GM21619 (cell line): ENCODE results near the gene ATG13.

ENCODE experiments used
- ATAC-seq: cut with Tn5 transposase; IDR thresholded peaks from one replicate; pipeline ENCODE4 v1.9.1; 2021; ENCODE audit not compliant: unreplicated experiment

ATG13 gene

DNA sequence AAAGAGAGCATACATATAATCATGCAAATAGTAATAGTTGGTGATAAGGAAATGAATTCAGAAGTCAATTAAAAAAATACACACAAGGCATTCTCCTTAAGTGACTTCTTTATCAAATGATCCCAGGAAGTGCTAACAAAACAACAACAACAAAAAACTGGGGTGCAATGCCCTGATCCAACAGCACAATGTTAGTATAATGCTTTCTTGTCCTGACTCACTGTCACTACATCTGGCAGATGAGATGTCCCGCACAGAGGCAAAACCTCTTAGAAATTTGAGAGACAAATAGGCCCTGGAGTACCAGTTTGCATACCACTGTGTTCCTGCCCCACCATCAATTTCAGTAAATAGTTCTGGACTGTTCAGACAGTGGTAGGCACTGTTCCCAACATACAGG lies 12.6 kb upstream of the ATG13 start:
- ATAC-seq: no peak

DNA sequence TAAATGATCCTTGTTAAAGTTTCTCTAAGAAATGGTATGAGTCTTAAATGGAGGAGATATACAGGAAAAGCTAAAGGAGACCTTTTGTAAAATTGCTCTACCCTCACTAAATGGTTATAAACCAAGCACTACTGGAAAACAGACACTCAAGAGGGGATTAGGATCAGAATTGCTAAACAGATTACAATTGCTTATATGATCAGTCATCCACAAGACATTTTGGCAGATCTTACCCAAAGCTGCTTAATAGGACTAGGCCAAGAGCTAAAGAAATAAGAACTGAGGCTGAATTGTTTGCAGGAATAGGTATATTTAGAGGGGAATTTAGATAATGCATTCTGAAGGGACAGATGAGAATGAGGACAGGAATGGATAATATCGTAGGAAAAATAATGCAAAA lies 9.8 kb upstream of the ATG13 start:
- no peak for ATAC-seq

DNA sequence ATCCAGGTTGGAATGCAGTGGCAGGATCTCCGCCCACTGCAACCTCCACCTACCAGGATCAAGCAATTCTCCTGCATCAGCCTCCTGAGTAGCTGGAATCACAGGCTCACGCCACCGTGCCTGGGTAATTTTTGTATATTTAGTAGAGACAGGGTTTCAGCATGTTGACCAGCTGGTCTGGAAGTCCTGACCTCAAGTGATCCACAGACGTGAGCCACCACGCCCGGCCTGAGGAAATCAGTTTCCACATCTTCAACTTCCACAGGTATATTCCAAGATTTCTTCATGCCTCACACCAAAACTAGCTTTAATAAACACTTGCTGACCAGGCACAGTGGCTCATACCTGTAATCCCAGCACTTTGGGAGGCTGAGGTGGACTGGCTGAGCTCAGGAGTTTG lies 8.0 kb upstream of the ATG13 start:
- ATAC-seq: no peak

DNA sequence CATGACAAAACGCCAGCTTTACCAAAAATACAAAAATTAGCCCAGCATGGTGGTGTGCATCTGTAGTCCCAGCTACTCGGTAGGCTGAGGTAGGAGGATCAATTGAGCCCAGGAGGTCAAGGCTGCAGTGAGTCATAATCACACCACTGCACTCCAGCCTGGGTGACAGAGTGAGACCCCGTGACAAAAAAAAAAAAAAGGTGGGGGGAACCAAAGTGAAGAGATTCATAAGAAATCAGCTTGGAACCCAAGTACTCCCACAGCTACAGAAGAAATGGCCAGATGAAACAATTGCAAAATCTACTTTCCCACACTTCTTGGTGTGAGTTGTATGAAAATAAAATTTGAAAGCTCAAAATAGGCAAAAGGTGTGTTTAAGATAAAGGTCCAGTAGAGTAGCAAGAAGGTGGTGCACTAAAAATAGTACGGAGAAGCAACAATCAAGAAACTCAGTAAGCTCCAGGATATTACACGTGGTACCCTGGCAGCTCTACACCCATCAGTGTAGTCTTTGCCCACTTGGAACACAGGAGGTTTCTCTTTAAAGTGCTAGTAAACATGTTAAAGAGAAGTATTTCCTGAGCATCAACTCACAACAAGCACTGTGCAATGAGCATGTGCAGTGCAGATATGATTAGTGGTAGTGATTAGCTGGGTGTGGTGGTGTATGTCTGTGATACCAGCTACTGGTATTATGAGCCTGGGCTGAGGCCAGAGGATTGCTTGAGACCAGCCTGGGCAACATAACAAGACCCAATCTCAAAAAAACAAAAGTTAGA lies 5.6 kb upstream of the ATG13 start:
- no peak for ATAC-seq

DNA sequence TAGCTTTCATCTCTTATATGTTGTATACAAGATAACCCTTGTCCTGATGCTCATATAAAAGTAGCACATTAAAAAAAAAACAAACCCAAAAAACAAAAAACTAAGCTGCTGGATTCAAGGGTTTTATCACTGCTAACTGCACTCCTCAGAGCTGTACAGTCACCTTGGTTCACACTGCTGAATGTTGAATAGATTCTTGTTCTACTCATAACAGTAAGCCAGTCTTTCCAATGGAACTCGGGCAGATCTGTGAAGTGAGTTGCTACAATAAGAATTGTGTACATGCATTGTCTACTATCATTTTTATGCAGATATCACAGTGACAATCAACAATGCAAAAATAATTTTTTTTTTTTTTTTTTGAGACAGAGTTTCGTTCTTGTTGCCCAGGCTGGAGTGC lies 5.0 kb upstream of the ATG13 start:
- ATAC-seq: no peak

DNA sequence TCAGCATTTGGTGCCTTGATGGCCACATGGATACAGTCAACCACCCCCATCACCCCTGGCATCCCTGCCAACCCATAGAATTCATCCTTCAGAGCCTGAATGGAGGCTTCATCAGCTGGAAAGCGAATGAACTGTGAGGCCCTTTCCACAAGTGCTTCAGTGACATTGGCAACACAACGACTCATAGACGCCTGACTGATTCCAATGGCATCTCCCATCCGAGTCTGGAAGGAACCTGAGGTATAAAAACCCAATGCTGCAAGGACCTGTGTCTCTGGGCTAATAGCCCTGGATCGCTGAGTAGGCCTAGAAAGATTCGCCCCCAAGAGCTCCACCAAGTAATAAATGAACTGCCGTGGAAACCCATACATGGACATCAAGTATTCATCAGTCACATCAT lies 1.6 kb upstream of the ATG13 start:
- ATAC-seq: no peak

DNA sequence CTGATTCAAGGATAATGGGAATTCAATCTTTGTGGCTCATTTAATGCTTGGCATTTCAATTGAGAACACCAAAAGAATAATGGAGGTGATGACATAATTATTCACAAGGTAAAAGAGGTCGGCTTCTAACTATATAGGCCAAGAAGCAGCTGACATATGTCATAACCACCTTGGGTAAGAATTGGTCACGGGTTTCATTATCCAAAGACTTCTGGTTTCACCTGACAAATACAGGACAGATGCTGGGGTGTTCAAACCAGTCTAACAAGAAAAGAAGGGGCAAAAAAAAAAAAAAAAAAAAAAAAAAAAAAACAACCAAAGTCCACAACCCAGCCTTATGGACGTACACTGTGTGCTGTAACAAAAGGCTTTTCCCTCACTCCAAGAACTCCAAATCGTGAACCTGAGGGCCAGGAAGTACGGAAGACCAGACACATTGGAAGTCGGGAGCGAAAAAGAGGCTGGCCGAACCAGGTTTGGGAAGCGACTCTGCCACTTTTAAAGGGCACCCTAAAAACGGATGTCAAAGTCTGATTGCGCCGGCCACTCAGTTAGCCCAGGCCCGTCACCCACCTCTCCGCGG lies 711 bp upstream of the ATG13 start:
- ATAC-seq: no peak

DNA sequence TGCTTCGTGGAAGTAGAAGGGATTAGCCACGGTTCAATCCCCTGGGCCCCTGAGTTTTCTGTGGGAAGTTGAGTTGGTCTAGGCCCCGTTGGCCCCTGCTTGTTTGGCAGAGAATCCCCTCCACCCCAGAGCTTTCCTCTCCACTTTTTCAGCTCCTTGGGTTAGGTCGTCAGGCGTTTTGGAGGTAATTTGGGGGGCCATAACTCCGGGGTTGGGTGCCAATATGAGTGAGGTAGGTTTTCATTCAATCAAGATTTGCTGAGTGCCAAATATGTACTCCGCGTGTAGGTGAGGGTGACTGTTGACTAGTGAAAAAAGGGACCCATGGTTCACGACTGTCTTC lies 590 bp downstream of the ATG13 start:
- no peak for ATAC-seq

DNA sequence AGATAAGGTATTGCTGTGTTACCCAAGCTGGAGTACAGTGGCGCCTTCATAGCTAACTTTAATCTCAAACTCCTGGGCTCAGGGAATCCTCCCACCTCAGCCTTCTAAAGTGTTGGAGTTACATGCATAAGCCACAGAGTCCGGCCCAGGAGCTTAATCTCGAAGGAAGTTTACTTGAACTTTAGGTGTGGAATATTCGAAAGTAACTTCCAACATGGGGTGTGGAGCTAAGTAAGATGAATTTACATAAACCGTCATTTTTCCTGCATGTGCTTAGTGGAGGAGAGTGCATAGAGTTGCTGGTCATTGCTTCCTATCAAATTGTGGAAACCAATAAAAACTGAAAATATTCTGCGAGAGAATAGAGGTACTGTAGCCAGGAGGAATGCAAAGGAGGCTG lies 1.5 kb downstream of the ATG13 start:
- no peak for ATAC-seq

DNA sequence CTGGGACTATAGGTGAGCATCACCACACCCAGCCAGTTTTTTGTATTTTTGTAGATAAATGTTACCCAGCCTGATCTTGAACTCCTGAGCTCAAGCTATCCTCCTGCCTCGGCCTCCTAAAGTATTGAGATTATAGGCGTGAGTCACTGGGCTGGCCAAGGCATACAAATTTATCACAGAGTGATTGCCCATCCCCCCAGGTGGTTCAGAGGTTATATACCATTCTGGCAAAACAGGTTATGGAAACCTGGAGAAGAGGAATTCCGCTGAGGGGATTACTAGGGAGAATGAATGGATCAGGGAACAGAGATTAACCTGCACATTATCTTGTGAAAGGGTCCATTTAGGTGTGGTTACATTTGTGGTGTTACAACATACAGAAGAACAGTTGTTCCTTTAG lies 8.1 kb downstream of the ATG13 start:
- no peak for ATAC-seq

DNA sequence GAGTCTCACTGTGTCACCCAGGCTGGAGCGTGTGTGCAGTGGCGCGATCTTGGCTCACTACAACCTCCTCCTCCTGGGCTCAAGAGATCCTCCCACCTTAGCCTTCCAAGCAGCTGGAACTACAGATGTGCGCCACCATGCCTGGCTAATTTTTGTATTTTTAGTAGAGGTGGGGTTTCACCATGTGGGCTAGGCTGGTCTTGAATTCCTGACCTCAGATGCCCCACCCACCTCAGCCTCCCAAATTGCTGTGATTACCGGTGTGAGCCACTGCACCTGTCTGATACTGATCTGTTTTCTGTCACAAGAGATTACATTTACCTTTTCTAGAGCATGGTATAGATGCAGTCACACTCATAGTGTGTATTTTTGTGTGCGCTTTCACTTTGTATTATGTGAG lies 11.6 kb downstream of the ATG13 start:
- no peak for ATAC-seq

DNA sequence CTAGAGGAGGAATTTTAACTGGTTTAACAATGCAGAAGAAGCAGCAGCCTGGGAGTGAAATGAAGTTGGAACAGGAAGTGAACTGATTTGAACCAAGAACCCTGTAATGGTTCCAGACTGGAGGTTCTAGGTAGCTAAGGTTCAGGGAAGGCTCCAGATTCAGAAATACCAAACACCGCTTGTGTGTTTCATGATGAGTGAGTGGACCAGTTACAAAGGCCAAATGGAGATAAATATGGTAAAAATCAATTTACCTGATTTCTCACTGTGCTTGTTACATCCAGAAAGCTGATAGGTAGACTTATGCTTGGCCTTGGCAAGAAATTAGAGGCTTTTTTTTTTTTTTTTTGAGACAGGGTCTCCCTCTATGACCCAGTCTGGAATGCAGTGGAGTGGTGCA lies 12.9 kb downstream of the ATG13 start:
- ATAC-seq: no peak

DNA sequence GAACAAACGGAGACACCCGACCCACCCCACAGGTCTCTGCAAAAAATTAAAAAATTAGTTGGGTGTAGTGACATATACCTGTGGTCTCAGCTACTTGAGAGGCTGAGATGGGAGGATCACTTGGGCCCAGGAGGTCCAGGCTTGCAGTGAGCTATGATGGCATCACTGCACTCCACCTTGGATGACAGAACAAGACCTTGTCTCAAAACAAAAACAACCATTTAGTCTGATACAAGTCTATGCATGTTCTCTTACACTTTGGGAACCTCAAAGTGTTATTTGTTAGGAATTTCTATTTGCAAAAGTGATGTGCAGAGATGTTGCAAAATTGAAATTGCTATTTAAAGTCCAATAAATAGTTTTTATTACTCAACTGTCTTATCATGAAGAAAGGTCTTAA lies 14.3 kb downstream of the ATG13 start:
- ATAC-seq: no peak

DNA sequence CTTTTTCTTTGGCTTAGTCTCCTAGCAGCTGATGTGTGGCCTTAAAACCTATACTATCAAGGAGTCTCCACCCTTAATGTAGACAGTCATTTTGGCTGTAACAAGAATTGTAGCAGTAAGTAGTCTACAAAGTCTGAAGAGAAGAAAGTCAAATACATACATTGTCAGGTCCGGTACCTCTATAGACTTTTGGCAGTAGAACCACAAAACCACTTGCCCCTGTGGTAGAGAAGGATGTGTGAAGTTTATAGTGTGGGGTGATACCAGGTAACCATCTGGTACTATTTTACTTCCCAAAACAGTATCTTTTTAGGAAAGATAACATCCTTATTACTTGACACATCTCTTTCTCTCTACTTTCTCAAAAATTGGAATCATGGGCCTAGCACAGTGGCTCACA lies 15.1 kb downstream of the ATG13 start:
- no peak for ATAC-seq

DNA sequence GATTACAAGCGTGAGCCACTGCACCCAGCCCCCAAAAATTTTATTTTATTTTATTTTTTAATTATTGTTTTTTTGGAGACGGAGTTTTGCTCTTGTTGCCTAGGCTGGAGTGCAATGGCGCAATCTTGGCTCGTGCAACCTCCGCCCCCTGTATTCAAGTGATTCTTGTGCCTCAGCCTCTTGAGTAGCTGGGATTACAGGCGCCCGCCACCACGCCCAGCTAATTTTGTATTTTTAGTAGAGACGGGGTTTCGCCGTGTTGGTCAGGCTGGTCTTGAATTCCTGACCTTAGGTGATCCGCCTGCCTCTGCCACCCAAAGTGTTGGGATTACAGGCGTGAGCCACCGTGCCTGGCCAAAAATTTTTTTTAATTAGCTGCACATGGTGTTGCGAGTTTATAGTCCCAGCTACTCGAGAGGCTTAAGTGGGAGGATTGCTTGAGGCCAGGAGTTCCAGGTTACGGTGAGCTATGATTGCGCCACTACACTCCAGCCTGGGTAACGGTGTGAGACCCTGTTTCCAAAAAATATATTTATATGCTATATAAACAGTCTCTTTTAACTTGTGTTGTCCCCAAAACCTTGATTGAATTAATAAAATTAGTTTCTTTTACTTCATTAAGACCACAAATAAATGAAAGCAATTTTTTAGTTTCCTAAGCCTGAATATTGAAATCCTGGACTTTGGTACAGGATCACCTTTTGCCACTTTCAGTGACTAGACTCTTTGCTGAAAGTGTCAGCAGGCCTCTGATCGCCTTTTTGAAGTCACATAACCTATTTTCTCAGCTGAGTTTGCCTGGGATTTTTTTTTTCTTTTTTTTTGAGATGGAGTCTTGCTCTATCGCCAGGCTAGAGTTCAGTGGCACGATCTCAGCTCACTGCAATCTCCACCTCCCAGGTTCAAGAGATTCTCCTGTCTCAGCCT lies 16.2 kb downstream of the ATG13 start:
- ATAC-seq: no peak

DNA sequence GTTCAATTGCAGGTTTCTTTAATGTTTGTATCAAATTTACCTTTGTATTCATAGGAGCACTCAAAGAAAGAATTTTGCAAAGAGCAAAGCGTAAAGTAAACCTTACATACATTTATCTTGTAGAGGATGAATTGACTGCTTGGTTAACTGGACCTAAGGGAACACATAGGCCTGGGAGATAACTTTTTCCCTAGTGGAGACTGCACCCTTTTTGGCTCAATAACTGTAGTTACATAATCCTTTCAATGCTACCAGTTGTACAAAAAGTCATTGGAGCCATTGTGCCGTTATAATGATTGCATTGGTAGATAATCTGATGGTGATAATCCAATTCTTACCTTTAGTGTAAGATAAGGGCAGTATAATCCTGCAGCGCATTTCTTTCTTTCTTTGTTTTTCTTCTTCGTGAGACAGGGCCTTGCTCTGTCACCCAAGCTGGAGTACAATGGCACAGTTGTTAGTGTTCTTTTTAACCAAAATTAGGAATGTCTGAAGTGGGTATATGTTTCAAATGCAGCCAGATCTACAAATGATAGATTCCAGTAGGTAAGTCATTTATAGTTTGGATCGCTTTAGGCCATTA lies 18.3 kb downstream of the ATG13 start:
- no peak for ATAC-seq

DNA sequence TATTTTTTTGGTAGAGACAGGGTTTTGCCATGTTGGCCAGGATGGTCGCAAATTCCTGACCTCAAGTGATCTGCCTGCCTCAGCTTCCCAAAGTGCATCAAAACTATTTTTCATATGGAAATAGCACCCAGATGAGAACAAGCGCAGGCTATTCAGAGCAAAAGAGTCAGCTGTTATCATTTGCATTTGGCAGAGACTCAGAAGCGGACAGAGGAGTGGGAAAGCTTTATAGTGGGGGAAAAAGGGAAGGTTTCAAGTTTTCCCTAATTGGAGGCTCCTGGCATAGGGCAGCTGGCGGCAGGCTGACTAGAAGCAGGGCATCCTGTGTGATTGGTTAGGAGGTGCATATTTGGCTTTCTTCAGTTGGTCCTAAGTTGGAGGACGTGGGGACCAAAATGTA lies 20.2 kb downstream of the ATG13 start:
- ATAC-seq: no peak

DNA sequence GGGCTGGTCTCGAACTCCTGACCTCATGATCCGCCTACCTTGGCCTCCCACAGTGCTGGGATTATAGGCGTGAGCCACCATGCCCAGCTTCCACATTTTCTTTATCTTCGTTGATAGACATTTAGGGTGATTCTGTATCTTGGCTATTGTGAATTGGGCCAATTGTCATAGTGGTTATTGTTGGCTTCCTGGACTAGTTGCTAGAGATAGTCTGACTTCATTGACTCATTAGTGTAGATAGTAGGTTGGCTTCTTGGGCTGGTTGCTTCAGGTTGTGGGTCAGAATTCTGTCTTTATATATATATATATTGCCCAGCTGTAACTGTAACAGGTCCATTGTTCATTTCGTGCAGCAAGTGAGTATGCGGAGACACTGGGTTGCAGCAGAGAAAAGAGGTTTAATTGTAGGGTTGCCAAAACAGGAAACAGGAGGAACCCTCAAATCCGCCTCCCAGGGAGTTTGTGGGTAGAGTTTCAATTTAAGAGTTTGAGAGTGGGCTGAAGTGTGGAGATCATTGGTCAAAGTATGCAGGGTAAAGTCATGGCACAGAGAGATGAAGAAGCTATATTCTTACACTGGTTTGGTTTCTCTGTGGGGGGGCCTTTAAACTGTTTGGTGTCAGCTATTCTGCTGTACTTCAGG lies 22.0 kb downstream of the ATG13 start:
- no peak for ATAC-seq

DNA sequence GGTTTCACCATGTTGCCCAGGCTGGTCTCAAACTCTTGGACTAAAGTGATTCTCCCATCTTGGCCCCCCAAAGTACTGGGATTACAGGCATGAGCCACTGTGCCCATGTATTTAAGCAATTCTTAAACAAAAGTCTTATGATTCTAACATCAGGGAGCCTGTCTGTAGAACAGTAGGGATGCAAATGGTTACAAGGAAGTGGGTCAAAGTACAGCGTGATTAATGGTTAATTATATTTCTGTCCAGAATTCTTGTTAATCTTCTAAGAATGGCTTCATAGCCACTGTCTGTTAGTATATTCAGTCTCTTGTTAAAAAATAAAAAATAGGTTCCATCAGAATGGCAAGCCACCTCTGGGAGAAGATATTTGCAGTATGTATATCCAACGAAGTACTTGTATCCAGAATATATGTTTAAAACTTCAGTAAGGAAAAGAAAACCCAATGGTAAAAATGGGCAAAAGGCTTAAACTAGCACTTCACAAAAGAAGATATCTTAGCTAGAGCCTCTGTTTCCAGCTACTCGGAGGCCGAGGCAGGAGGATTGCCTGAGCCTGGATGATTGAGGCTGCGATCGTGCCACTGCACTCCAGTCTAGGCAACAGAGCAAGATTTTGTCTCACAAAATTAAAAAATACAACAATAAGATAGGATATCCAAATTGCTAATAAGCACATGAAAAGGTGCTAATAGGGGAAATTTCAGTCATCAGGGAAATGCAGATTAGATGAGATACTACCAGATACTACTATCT lies 22.9 kb downstream of the ATG13 start:
- no peak for ATAC-seq

DNA sequence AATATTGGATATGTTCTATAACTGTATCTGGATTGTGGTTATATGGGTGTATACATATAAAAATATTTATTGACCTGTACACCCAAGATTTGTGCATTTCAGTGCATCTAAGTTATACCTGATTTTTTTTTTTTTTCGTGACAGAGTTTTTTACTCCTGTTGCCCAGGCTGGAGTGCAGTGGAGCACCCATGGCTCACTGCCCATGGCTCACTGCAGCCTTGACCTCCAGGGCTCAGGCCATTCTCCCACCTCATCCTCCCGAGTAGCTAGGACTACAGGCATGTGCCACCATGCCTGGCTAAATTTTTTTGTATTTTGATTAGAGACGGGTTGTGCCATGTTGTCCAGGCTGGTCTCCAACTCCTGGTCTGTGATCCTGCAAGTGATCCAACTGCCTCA lies 24.3 kb downstream of the ATG13 start:
- no peak for ATAC-seq
